Esophagus muscularis mucosa (tissue), 4 donors: ENCODE data around the gene BTG2. TPM values are rescaled to one million over a fixed set of nuclear protein-coding genes. Genes with fewer than 3 reads are reported as not detected.

ENCODE experiments used
- DNase-seq: peaks from one replicate; pipeline ENCODE4 v3.0.0-alpha.2; 2017; ENCODE audit errors: extremely low spot score
- H3K27ac ChIP-seq, 4 donors: fragments of 200-600 bp; sonication (generic); replicated peaks in 1 of 4; 1 replicate in 3 of 4; 2 replicates in 1 of 4; pipeline ENCODE4 v1.5.1; 2016 to 2019; ENCODE audit warnings: mild to moderate bottlenecking in 1 of 4
- H3K27me3 ChIP-seq, 4 donors: fragments of 200-600 bp; sonication (generic); one replicate each; pipeline versions ENCODE4 v1.5.1 to v1.6.0; 2016 to 2019
- H3K36me3 ChIP-seq, 4 donors: fragments of 200-600 bp; sonication (generic); one replicate each; pipeline ENCODE4 v1.5.1; 2016 to 2019
- H3K4me1 ChIP-seq, 4 donors: fragments of 200-600 bp; sonication (generic); one replicate each; pipeline ENCODE4 v1.5.1; 2016 to 2019
- H3K4me3 ChIP-seq, 4 donors: fragments of 200-600 bp; sonication (generic); 1 replicate in 2 of 4; 2 replicates in 2 of 4; pipeline ENCODE4 v1.5.1; 2016 to 2019; ENCODE audit warnings: mild to moderate bottlenecking in 4 of 4, moderate library complexity in 1 of 4
- H3K9me3 ChIP-seq, 4 donors: fragments of 200-600 bp; sonication (generic); 1 replicate in 3 of 4; 2 replicates in 1 of 4; pipeline ENCODE4 v1.5.1; 2016 to 2019
- CTCF ChIP-seq, 3 experiments: fragments of 200-600 bp in 2 of 3; fragments of 450-650 bp in 1 of 3; sonication (generic) in 2 of 3; IDR thresholded peaks; one replicate each; pipeline ENCODE4 v1.5.1; 2017 to 2019; ENCODE audit warnings: antibody characterized with exemption in 3 of 3, mild to moderate bottlenecking in 2 of 3, moderate library complexity in 1 of 3
- EP300 ChIP-seq: sonication (generic); formaldehyde crosslinking; IDR thresholded peaks from one replicate; pipeline ENCODE4 v1.6.1; 2017; ENCODE audit warnings: antibody characterized with exemption
- POLR2A ChIP-seq: fragments of 450-650 bp; IDR thresholded peaks from one replicate; pipeline ENCODE4 v1.6.1; 2017; ENCODE audit warnings: antibody characterized with exemption, moderate library complexity, mild to moderate bottlenecking, low read depth
- POLR2AphosphoS5 ChIP-seq, 2 donors: sonication (generic); formaldehyde crosslinking; IDR thresholded peaks; one replicate each; pipeline ENCODE4 v1.6.1; 2017; ENCODE audit warnings: antibody characterized with exemption in 2 of 2
- WGBS: methylation state at CpG from one replicate; pipeline ENCODE4 v1.1.5; 2018; 5-methylcytosine and 5-hydroxymethylcytosine counted together
- intact Hi-C: fragments of 100-400 bp; cut with DNase I; formaldehyde crosslinking; loops from one replicate; pipeline ENCODE4 v1.15.1; 2023
- total RNA-seq, 4 donors: library from RNA; depleted of rRNA; stranded (reverse); fragments of >200 nt; gene quantifications; one replicate each; pipeline versions ENCODE4 v1.1.0 to v1.2.1, GENCODE V29; 2016

The BTG2 gene
- total RNA-seq, 4 donors from 2014 or later, result 67.7 to 656 (median 159) TPM

GRCh38 chr1:203281033-203281432 is 24.3 kb upstream of the BTG2 start:
- peak overlapping the region; percentile 93 to 98 (median 95) for H3K27ac ChIP-seq
- H3K9me3 ChIP-seq, result no peaks in the 10 kb centered on the region
- intact Hi-C loops, result no loop called here
- H3K27me3 ChIP-seq, result no peaks in the 10 kb centered on the region
- TF ChIP-seq POLR2AphosphoS5 (IDR thresholded peaks at IDR 0.05), result peak in 1 of 2 donors; percentile 47
- TF ChIP-seq CTCF (IDR thresholded peaks at IDR 0.05), result peak in 1 of 3 experiments; percentile 21
- TF ChIP-seq POLR2A, result no peak
- no peak for TF ChIP-seq EP300
- no peak overlapping the region for H3K4me3 ChIP-seq
- DNase-seq, result no peak
- 90% methylated on average over 3 of the region's 3 CpGs for WGBS
- H3K36me3 ChIP-seq, result no peaks in the 10 kb centered on the region
- peaks cover 78 to 88% (median 80%) of the 10 kb centered on the region in 4 donors for H3K4me1 ChIP-seq

DNA sequence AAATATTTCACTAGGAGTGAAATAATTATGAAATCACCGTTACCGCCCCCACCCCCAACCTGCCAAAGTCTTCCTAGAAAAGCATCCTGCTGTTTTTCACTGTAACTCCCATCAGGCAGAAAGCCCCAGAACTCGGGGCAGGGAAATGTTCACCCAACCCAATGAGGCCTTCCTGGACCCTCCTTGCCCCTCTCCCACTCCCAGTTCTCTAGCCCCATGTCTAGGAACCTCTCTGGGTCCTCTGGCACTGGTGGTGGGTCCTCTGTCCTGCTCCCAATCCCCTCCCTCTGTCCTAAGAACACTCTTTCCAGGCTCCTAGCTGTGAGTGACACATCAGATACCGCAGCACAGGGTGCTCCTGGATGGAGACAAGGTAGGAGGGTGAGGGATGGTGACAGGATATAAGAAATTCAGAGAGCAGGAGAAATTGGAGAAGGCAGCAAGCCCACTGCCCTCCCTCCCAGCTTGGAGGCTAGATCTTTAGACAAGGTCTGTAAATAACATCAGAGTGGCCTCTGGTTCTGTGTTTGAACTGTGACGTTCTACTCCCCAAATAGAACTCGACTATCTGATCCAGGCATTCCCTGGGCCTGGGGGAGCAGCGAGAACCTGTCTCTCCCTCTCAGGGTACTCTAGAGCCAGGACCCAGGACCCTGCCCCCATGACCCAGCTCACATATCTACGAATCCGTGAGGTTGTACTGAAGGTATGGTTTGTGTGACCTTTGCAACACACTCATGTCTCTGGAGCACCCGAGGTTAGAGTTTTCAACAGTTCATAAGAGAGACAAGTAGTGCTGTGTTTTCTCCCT is 23.3 kb upstream of the BTG2 start:
- no peaks in the 10 kb centered on the region for H3K27me3 ChIP-seq
- TF ChIP-seq POLR2A (no peak), EP300 (no peak), CTCF (IDR thresholded peaks at IDR 0.05) (no peak), POLR2AphosphoS5 (IDR thresholded peaks at IDR 0.05) (no peak)
- peak overlapping the region; percentile 42 to 98 (median 94) for H3K27ac ChIP-seq
- WGBS, result 74% methylated on average over 10 of the region's 10 CpGs
- H3K36me3 ChIP-seq, result no peaks in the 10 kb centered on the region
- intact Hi-C loops, result no loop called here
- peaks cover 78 to 88% (median 80%) of the 10 kb centered on the region in 4 donors for H3K4me1 ChIP-seq
- no peaks in the 10 kb centered on the region for H3K9me3 ChIP-seq
- H3K4me3 ChIP-seq, result no peak overlapping the region
- DNase-seq, result no peak

DNA sequence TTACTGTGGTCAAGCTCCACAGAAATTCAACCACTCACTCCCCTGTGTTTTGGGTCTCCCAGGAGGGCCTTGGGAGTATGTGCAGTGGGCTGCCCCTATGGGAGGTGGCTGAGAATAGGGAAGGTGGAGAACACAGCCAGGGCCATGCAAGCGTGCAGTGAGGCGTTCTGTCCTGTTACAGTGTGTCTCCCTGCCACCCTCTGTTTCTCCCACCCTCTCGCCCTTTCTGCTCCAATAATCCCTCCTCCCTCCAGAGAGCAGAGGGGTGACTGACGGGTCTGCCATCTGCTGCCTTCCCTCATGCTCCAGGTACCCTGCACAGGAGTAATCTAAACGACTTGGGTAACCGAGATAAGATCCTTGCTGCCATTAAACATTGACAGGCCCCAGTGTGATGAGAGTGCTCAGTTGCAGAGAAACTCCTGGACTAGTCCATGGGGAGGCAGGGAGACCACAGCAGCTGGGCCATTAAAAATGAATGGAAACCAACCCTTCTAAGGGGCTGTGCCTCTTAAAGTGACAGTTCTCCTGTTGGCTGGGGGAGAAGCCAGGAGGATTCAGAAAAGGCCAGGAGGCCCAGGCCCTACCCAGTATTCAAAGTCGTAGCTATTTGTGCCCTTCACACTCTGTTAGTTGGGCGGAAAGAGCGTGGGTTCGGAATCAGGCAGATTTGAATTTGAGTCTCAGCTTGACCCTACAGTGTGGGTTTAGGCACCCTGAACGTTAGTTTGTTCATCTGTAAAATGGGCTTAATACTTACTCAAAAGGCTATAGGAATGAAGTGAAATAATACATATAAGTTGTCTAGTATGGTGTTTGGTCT is 22.4 kb upstream of the BTG2 start:
- intact Hi-C loops, result no loop called here
- no peaks in the 10 kb centered on the region for H3K27me3 ChIP-seq
- peaks cover 78 to 88% (median 80%) of the 10 kb centered on the region in 4 donors for H3K4me1 ChIP-seq
- no peak for TF ChIP-seq EP300
- no peak for TF ChIP-seq CTCF (IDR thresholded peaks at IDR 0.05)
- TF ChIP-seq POLR2AphosphoS5 (IDR thresholded peaks at IDR 0.05), result no peak
- TF ChIP-seq POLR2A, result no peak
- WGBS, result 86% methylated on average over 11 of the region's 11 CpGs
- no peak overlapping the region for H3K4me3 ChIP-seq
- H3K36me3 ChIP-seq, result no peaks in the 10 kb centered on the region
- H3K9me3 ChIP-seq, result no peaks in the 10 kb centered on the region
- no peak for DNase-seq
- peak overlapping the region; percentile 42 to 98 (median 94) for H3K27ac ChIP-seq

DNA sequence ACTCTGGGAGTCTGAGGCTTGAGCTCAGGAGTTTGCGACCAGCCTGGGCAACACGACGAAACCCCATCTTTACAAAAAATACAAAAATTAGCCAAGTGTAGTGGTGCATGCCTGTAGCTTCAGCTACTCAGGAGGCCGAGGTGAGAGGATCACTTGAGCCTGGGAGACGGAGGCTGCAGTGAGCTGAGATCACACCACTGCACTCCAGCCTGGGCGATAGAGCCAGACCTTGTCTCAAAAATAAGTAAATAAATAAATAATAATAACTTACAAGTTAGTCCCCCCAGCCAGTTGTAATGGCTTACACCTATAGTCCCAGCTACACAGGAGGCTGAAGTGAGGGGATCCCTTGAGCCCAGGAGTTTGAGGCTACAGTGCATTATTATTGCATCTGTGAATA is 21.7 kb upstream of the BTG2 start:
- 96% methylated on average over 6 of the region's 6 CpGs for WGBS
- no peaks in the 10 kb centered on the region for H3K9me3 ChIP-seq
- H3K27ac ChIP-seq, result peak overlapping the region in 1 of 4 donors; percentile 98
- TF ChIP-seq POLR2A (no peak), EP300 (no peak), CTCF (IDR thresholded peaks at IDR 0.05) (no peak), POLR2AphosphoS5 (IDR thresholded peaks at IDR 0.05) (no peak)
- peaks cover 80 to 88% (median 81%) of the 10 kb centered on the region in 4 donors for H3K4me1 ChIP-seq
- H3K27me3 ChIP-seq, result no peaks in the 10 kb centered on the region
- intact Hi-C loops, result no loop called here
- H3K36me3 ChIP-seq, result no peaks in the 10 kb centered on the region
- no peak for DNase-seq
- H3K4me3 ChIP-seq, result no peak overlapping the region
